GM12878 (cell line): ENCODE data around the gene HOXA2. TPM values are rescaled to one million over a fixed set of nuclear protein-coding genes. Genes with fewer than 3 reads are reported as not detected.

Experiments
- BCL11A ChIP-seq: IDR thresholded peaks from 2 replicates; pipeline ENCODE4 v1.6.1; 2011; ENCODE audit warnings: low read depth, low read length
- CHD2 ChIP-seq: IDR thresholded peaks from 2 replicates; pipeline ENCODE4 v1.6.1; 2011; ENCODE audit warnings: low read depth, low read length, improper control_type of control experiment, borderline replicate concordance
- EP300 ChIP-seq, 2 experiments: fragments of 150-350 bp in 1 of 2; IDR thresholded peaks; 2 replicates each; pipeline ENCODE4 v1.6.1; 2011 to 2012; ENCODE audit warnings: low read depth in 2 of 2, low read length in 2 of 2, borderline replicate concordance in 1 of 2, improper control_type of control experiment in 1 of 2, inconsistent platforms in 1 of 2; ENCODE audit not compliant: control insufficient read depth in 1 of 2
- FOXM1 ChIP-seq: IDR thresholded peaks from 2 replicates; pipeline ENCODE4 v1.6.1; 2012; ENCODE audit warnings: low read depth, mild to moderate bottlenecking, inconsistent platforms, low read length, moderate library complexity
- HDAC2 ChIP-seq: fragments of 200-600 bp; sonication (generic); IDR thresholded peaks from 2 replicates; pipeline ENCODE4 v1.6.1; 2017
- HDGF ChIP-seq: fragments of 450-650 bp; IDR thresholded peaks from 2 replicates; pipeline ENCODE4 v1.6.1; 2016; ENCODE audit warnings: antibody characterized with exemption
- KAT2A ChIP-seq: conservative IDR thresholded peaks from 2 replicates; pipeline ENCODE4 v1.6.1; 2011; ENCODE audit warnings: low read depth, low read length; ENCODE audit not compliant: control insufficient read depth
- KDM1A ChIP-seq: fragments of 200-600 bp; sonication (generic); IDR thresholded peaks from 2 replicates; pipeline ENCODE4 v1.6.1; 2016; ENCODE audit warnings: borderline replicate concordance
- LARP7 ChIP-seq: fragments of 450-650 bp; IDR thresholded peaks from 2 replicates; pipeline ENCODE4 v1.6.1; 2017; ENCODE audit warnings: mild to moderate bottlenecking
- NFYB ChIP-seq: IDR thresholded peaks from 2 replicates; pipeline ENCODE4 v1.6.1; 2011; ENCODE audit warnings: low read depth, mild to moderate bottlenecking, low read length, improper control_type of control experiment, moderate library complexity; ENCODE audit not compliant: insufficient read depth
- NRF1 ChIP-seq: conservative IDR thresholded peaks from 2 replicates; pipeline ENCODE4 v1.6.1; 2011; ENCODE audit warnings: mild to moderate bottlenecking, low read depth, low read length, improper control_type of control experiment
- PAX5 ChIP-seq: IDR thresholded peaks from 2 replicates; pipeline ENCODE4 v1.6.1; 2011; ENCODE audit warnings: low read depth, low read length, borderline replicate concordance
- PAX8 ChIP-seq: fragments of 450-650 bp; IDR thresholded peaks from 2 replicates; pipeline ENCODE4 v1.6.1; 2017; ENCODE audit warnings: mild to moderate bottlenecking, moderate library complexity
- POU2F2 ChIP-seq: IDR thresholded peaks from 3 replicates; pipeline ENCODE4 v1.6.1; 2011; ENCODE audit warnings: low read depth, mild to moderate bottlenecking, low read length, borderline replicate concordance
- SMAD5 ChIP-seq: IDR thresholded peaks from 2 replicates; pipeline ENCODE4 v1.6.1; 2016; ENCODE audit warnings: antibody characterized with exemption, low read depth
- SPI1 ChIP-seq: IDR thresholded peaks from 2 replicates; pipeline ENCODE4 v1.6.1; 2011; ENCODE audit warnings: low read depth, mild to moderate bottlenecking, low read length, moderate library complexity, borderline replicate concordance; ENCODE audit not compliant: insufficient read depth
- SREBF1 ChIP-seq: IDR thresholded peaks from 2 replicates; pipeline ENCODE4 v1.6.1; 2012; ENCODE audit warnings: mild to moderate bottlenecking, low read length
- SUZ12 ChIP-seq: fragments of 200-600 bp; sonication (generic); IDR thresholded peaks from one replicate; pipeline ENCODE4 v1.6.1; 2018; ENCODE audit warnings: antibody characterized with exemption, mild to moderate bottlenecking; ENCODE audit not compliant: unreplicated experiment
- TBL1XR1 ChIP-seq: IDR thresholded peaks from 2 replicates; pipeline ENCODE4 v1.6.1; 2012; ENCODE audit warnings: low read depth, low read length, improper control_type of control experiment
- TCF7 ChIP-seq: IDR thresholded peaks from 2 replicates; pipeline ENCODE4 v1.6.1; 2014; ENCODE audit warnings: antibody characterized with exemption, borderline replicate concordance
- ZBED1 ChIP-seq: IDR thresholded peaks from 2 replicates; pipeline ENCODE4 v1.6.1; 2016; ENCODE audit warnings: borderline replicate concordance
- ZNF274 ChIP-seq: IDR thresholded peaks from one replicate; pipeline ENCODE4 v1.8.0; 2011; ENCODE audit not compliant: insufficient read length, insufficient read depth
- polyA plus RNA-seq, 11 experiments: library from polyadenylated mRNA; depleted of rRNA in 4 of 11; unstranded in 6 of 11; stranded (reverse) in 5 of 11; fragments of >200 nt; fragmentation: Nextera tagmentation in 4 of 11; fragmentation: Illumina TruSeq in 1 of 11; extraction: Ambion mirVana in 4 of 11; extraction: Trizol in 1 of 11; gene quantifications; 1 replicate in 1 of 11; 2 replicates in 10 of 11; pipeline versions ENCODE4 v1.2.1 to v1.2.3, GENCODE V29; 2011 to 2016; ENCODE audit warnings: inconsistent platforms in 2 of 11, missing spikeins in 2 of 11, low read depth in 1 of 11
- total RNA-seq, 4 experiments: library from RNA; depleted of rRNA in 3 of 4; stranded (reverse); fragments of >200 nt in 3 of 4; fragmentation: Illumina TruSeq in 1 of 4; extraction: Trizol in 1 of 4; gene quantifications; 2 replicates each; pipeline versions ENCODE4 v1.2.1 to v1.2.3, GENCODE V29; 2013 to 2021
- TF ChIP-seq, protein P1 (sequence below): IDR thresholded peaks from 2 replicates; pipeline ENCODE4 v1.6.1; 2012; ENCODE audit warnings: low read length, inconsistent platforms
- TF ChIP-seq, protein P2 (sequence below): IDR thresholded peaks from 2 replicates; pipeline ENCODE4 v1.6.1; 2012; ENCODE audit warnings: low read depth, low read length, improper control_type of control experiment
- TF ChIP-seq, protein P3 (sequence below): IDR thresholded peaks from 2 replicates; pipeline ENCODE4 v1.6.1; 2011; ENCODE audit warnings: borderline replicate concordance, low read depth, mild to moderate bottlenecking, moderate library complexity, mixed read lengths, low read length; ENCODE audit not compliant: insufficient read depth; ENCODE audit errors: extremely low read length
- TF ChIP-seq, protein P4 (sequence below): fragments of 450-650 bp; IDR thresholded peaks from 2 replicates; pipeline ENCODE4 v1.6.1; 2017; ENCODE audit warnings: borderline replicate concordance

HOXA2 gene
- total and polyA plus RNA-seq, 10 of the 15 experiments (the other 5 are each of a cell fraction or from before 2014, with no cell fraction given), result not detected

DNA sequence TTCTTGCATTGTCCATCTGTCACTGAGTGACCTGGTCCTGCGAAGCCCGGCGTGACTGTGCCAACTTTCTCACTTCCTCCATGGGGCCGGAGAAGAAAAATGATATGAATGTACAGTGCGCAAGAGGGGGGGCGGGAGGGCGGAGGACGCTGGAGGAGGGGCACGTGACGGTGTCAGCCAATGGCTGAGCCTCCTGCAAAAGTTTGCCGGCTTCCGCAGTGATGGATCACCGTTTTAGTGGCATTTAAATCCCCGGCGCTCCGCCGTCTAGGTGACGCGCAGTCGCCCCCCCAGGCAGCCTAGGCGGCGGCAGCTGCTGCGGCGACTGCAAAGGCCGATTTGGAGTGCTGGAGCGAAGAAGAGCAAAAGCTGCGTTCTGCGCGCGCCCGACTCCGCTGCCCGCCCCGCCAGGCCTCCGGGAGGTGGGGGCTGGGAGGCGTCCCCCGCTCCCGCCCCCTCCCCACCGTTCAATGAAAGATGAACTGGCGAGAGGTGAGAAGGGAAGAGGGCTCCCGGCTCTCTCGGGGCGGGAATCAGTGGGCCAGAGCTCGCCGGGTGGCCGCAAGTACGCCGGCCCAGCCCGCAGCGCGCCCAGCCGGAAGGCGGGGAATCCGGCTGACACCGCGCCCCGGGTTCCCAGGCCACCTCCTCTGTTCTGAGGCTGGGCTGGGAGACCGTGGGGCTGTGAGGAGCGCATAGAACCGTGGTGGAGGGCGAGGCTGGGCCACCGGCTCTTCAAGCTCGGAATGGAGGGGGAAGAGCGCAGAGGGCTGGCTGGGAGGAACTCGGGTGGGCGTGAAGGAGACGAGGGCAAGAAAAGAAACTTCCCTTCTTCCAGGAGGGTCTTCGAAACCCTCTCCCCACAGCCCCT lies 6.4 kb downstream of the HOXA2 start, which contains the start of gene HOXA1 (continued):
- TF ChIP-seq CHD2 (no peak), HDGF (no peak), TCF7 (no peak), PAX8 (no peak), PAX5 (no peak), NRF1 (no peak), BCL11A (0 out of 2 replicates have a peak, but pooled peaks have one; percentile 45), ZBED1 (no peak), NFYB (peak; percentile 76; the same call in 1 of the 2 replicates), SUZ12 (no peak), HDAC2 (no peak), ZNF274 (no peak), SREBF1 (no peak), SPI1 (peak; percentile 89), SMAD5 (no peak), TBL1XR1 (no peak), EP300 (IDR thresholded peaks at IDR 0.05; ENCODE audit: borderline replicate concordance in 1 of 2, control insufficient read depth in 1 of 2, low read depth in 2 of 2, low read length in 2 of 2) (no peak), KAT2A (no peak), POU2F2 (no peak), FOXM1 (no peak), LARP7 (no peak), KDM1A (no peak)
- TF ChIP-seq, protein P1, sequence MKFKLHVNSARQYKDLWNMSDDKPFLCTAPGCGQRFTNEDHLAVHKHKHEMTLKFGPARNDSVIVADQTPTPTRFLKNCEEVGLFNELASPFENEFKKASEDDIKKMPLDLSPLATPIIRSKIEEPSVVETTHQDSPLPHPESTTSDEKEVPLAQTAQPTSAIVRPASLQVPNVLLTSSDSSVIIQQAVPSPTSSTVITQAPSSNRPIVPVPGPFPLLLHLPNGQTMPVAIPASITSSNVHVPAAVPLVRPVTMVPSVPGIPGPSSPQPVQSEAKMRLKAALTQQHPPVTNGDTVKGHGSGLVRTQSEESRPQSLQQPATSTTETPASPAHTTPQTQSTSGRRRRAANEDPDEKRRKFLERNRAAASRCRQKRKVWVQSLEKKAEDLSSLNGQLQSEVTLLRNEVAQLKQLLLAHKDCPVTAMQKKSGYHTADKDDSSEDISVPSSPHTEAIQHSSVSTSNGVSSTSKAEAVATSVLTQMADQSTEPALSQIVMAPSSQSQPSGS, result no peak
- TF ChIP-seq, protein P2, sequence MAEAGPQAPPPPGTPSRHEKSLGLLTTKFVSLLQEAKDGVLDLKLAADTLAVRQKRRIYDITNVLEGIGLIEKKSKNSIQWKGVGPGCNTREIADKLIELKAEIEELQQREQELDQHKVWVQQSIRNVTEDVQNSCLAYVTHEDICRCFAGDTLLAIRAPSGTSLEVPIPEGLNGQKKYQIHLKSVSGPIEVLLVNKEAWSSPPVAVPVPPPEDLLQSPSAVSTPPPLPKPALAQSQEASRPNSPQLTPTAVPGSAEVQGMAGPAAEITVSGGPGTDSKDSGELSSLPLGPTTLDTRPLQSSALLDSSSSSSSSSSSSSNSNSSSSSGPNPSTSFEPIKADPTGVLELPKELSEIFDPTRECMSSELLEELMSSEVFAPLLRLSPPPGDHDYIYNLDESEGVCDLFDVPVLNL, result no peak
- TF ChIP-seq, protein P3, sequence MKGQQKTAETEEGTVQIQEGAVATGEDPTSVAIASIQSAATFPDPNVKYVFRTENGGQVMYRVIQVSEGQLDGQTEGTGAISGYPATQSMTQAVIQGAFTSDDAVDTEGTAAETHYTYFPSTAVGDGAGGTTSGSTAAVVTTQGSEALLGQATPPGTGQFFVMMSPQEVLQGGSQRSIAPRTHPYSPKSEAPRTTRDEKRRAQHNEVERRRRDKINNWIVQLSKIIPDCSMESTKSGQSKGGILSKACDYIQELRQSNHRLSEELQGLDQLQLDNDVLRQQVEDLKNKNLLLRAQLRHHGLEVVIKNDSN, result peak; percentile 91
- TF ChIP-seq, protein P4, sequence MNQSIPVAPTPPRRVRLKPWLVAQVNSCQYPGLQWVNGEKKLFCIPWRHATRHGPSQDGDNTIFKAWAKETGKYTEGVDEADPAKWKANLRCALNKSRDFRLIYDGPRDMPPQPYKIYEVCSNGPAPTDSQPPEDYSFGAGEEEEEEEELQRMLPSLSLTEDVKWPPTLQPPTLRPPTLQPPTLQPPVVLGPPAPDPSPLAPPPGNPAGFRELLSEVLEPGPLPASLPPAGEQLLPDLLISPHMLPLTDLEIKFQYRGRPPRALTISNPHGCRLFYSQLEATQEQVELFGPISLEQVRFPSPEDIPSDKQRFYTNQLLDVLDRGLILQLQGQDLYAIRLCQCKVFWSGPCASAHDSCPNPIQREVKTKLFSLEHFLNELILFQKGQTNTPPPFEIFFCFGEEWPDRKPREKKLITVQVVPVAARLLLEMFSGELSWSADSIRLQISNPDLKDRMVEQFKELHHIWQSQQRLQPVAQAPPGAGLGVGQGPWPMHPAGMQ, result no peak
